GM12878 (cell line): Measurements from ENCODE around the gene LEPR. TPM values are rescaled to one million over a fixed set of nuclear protein-coding genes. Genes with fewer than 3 reads are reported as not detected.

Source experiments
- CBX5 ChIP-seq: sonication (generic); IDR thresholded peaks from 2 replicates; pipeline ENCODE4 v1.6.1; 2016; ENCODE audit warnings: low read depth, moderate library complexity, mild to moderate bottlenecking, inconsistent platforms
- CEBPZ ChIP-seq: fragments of 150-350 bp; IDR thresholded peaks from 2 replicates; pipeline ENCODE4 v1.6.1; 2016; ENCODE audit warnings: low read depth, low read length
- GATAD2B ChIP-seq: fragments of 450-650 bp; conservative IDR thresholded peaks from 2 replicates; pipeline ENCODE4 v1.6.1; 2017; ENCODE audit warnings: low read depth, mild to moderate bottlenecking, moderate library complexity
- MTA2 ChIP-seq: fragments of 450-650 bp; IDR thresholded peaks from 2 replicates; pipeline ENCODE4 v1.6.1; 2016; ENCODE audit warnings: low read depth, mild to moderate bottlenecking, moderate library complexity
- SMARCA5 ChIP-seq: fragments of 450-650 bp; IDR thresholded peaks from 2 replicates; pipeline ENCODE4 v1.6.1; 2017; ENCODE audit warnings: mild to moderate bottlenecking
- TARDBP ChIP-seq: IDR thresholded peaks from 2 replicates; pipeline ENCODE4 v1.6.1; 2016; ENCODE audit warnings: borderline replicate concordance
- WRNIP1 ChIP-seq: IDR thresholded peaks from 2 replicates; pipeline ENCODE4 v1.6.1; 2011; ENCODE audit warnings: low read depth, low read length, improper control_type of control experiment, borderline replicate concordance
- ZBTB11 ChIP-seq: fragments of 450-650 bp; formaldehyde crosslinking; IDR thresholded peaks from 2 replicates; pipeline ENCODE4 v1.5.0; 2022; ENCODE audit warnings: mild to moderate bottlenecking, missing genetic modification characterization
- polyA plus RNA-seq, 11 experiments: library from polyadenylated mRNA; depleted of rRNA in 4 of 11; unstranded in 6 of 11; stranded (reverse) in 5 of 11; fragments of >200 nt; fragmentation: Nextera tagmentation in 4 of 11; fragmentation: Illumina TruSeq in 1 of 11; extraction: Ambion mirVana in 4 of 11; extraction: Trizol in 1 of 11; gene quantifications; 1 replicate in 1 of 11; 2 replicates in 10 of 11; pipeline versions ENCODE4 v1.2.1 to v1.2.3, GENCODE V29; 2011 to 2016; ENCODE audit warnings: inconsistent platforms in 2 of 11, missing spikeins in 2 of 11, low read depth in 1 of 11
- total RNA-seq, 4 experiments: library from RNA; depleted of rRNA in 3 of 4; stranded (reverse); fragments of >200 nt in 3 of 4; fragmentation: Illumina TruSeq in 1 of 4; extraction: Trizol in 1 of 4; gene quantifications; 2 replicates each; pipeline versions ENCODE4 v1.2.1 to v1.2.3, GENCODE V29; 2013 to 2021

LEPR gene
- total and polyA plus RNA-seq, 10 of the 15 experiments (the other 5 are each of a cell fraction or from before 2014, with no cell fraction given), result 0.49 to 3.7 (median 1.2) TPM

GRCh38 chr1:65434760-65435159 lies 14.3 kb downstream of the LEPR start (continued):
- TF ChIP-seq TARDBP (no peak), WRNIP1 (no peak), CBX5 (no peak), SMARCA5 (no peak), ZBTB11 (CRISPR knock-in tag) (no peak), CEBPZ (no peak), GATAD2B (no peak), MTA2 (no peak)
